GM19328 (cell line): ENCODE measurements around the gene CHST6.
A peak's percentile ranks its signal among the peaks of the same experiment; 100 is the strongest.
"Not testable (repeated sequence)": the region's sequence is repeated elsewhere in the genome, so short reads cannot be mapped to it uniquely, and the experiment has no call there.

ENCODE experiments used
- ATAC-seq: cut with Tn5 transposase; IDR thresholded peaks from one replicate; pipeline ENCODE4 v1.9.1; 2021; ENCODE audit warnings: mild to moderate bottlenecking, moderate library complexity; ENCODE audit not compliant: unreplicated experiment

The CHST6 gene

GRCh38 chr16:75495076-75495674 lies at the start of gene CHST6:
Gene CHST6 (minus strand): TSS chr16:75495441. CDS start chr16:75479828, 15,613 bp downstream.
- ATAC-seq: peak; percentile 60

GRCh38 chr16:75542462-75542861 lies 47.2 kb upstream of the CHST6 start:
- ATAC-seq: not testable (repeated sequence)

- ATAC-seq: no peak
Measured at GRCh38 chr16:75541236-75541635, 46.0 kb upstream of the CHST6 start.

- ATAC-seq: not testable (repeated sequence)
Measured at GRCh38 chr16:75538882-75539565, 43.8 kb upstream of the CHST6 start.

GRCh38 chr16:75537776-75538175 lies 42.5 kb upstream of the CHST6 start:
- no peak for ATAC-seq

- no peak for ATAC-seq
Measured at GRCh38 chr16:75535901-75536300, 40.7 kb upstream of the CHST6 start, which contains the start of gene CHST5. Gene CHST5 (minus strand): TSS chr16:75536108. CDS start chr16:75530384, 5,724 bp downstream.

GRCh38 chr16:75535211-75535843 lies 40.1 kb upstream of the CHST6 start:
- no peak for ATAC-seq

GRCh38 chr16:75534560-75535205 lies 39.4 kb upstream of the CHST6 start:
- ATAC-seq: no peak

- no peak for ATAC-seq
Measured at GRCh38 chr16:75532791-75533190, 37.5 kb upstream of the CHST6 start.

- no peak for ATAC-seq
Measured at GRCh38 chr16:75532142-75532765, 37.0 kb upstream of the CHST6 start.

GRCh38 chr16:75529959-75530358 lies 34.7 kb upstream of the CHST6 start:
- no peak for ATAC-seq

- no peak for ATAC-seq
Measured at GRCh38 chr16:75529056-75529905, 34.0 kb upstream of the CHST6 start.

GRCh38 chr16:75527825-75528299 lies 32.6 kb upstream of the CHST6 start:
- no peak for ATAC-seq

- ATAC-seq: no peak
Measured at GRCh38 chr16:75526032-75526790, 31.0 kb upstream of the CHST6 start.

GRCh38 chr16:75519175-75519574 lies 23.9 kb upstream of the CHST6 start:
- no peak for ATAC-seq

GRCh38 chr16:75516189-75516966 lies 21.1 kb upstream of the CHST6 start:
- peak; percentile 19 for ATAC-seq

- ATAC-seq: no peak
Measured at GRCh38 chr16:75514296-75514695, 19.1 kb upstream of the CHST6 start.

- ATAC-seq: no peak
Measured at GRCh38 chr16:75506574-75506973, 11.3 kb upstream of the CHST6 start.

- no peak for ATAC-seq
Measured at GRCh38 chr16:75506107-75506506, 10.9 kb upstream of the CHST6 start.
